ENCODE results near the gene MORN4. TPM values are rescaled to one million over a fixed set of nuclear protein-coding genes. Genes with fewer than 3 reads are reported as not detected.

MORN4 gene
- total RNA-seq, 1 donor from 2014 or later: 24.3 TPM

DNA sequence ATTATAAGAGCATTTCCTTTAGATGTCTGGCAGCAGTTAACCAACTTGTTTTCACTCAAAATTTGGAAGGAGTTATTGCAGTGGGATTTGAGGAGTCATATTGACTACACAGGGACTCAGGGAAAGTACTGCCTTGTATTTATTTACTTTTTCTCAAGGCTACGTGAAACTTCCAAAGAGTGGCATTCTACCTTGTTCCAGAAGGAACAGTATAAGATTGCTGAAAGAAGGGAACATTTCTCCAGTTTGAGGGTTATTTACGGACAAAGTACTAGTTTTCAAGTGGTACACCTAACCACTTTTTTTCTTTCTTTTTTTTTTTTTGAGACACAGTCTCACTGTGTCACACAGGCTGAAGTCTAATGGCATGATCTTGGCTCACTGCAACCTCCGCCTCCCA is 5.1 kb downstream of the MORN4 start:
- peaks cover 15% of the 10 kb centered on the region for H3K4me1 Mint-ChIP-seq (ENCODE audit: low read depth)
- H3K27me3 Mint-ChIP-seq: no peaks in the 10 kb centered on the region
- TF ChIP-seq, protein P1, sequence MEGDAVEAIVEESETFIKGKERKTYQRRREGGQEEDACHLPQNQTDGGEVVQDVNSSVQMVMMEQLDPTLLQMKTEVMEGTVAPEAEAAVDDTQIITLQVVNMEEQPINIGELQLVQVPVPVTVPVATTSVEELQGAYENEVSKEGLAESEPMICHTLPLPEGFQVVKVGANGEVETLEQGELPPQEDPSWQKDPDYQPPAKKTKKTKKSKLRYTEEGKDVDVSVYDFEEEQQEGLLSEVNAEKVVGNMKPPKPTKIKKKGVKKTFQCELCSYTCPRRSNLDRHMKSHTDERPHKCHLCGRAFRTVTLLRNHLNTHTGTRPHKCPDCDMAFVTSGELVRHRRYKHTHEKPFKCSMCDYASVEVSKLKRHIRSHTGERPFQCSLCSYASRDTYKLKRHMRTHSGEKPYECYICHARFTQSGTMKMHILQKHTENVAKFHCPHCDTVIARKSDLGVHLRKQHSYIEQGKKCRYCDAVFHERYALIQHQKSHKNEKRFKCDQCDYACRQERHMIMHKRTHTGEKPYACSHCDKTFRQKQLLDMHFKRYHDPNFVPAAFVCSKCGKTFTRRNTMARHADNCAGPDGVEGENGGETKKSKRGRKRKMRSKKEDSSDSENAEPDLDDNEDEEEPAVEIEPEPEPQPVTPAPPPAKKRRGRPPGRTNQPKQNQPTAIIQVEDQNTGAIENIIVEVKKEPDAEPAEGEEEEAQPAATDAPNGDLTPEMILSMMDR (IDR thresholded peaks at IDR 0.05; ENCODE audit: unreplicated experiment): no peak
- H3K36me3 Mint-ChIP-seq (ENCODE audit: insufficient read depth): no peaks in the 10 kb centered on the region
- DNase-seq (ENCODE audit: low spot score, unreplicated experiment): no peak
- no peak overlapping the region for H3K27ac Mint-ChIP-seq
- no peaks in the 10 kb centered on the region for H3K9me3 Mint-ChIP-seq (ENCODE audit: low read depth)
- no peak overlapping the region for H3K4me3 Mint-ChIP-seq (ENCODE audit: low read depth)

DNA sequence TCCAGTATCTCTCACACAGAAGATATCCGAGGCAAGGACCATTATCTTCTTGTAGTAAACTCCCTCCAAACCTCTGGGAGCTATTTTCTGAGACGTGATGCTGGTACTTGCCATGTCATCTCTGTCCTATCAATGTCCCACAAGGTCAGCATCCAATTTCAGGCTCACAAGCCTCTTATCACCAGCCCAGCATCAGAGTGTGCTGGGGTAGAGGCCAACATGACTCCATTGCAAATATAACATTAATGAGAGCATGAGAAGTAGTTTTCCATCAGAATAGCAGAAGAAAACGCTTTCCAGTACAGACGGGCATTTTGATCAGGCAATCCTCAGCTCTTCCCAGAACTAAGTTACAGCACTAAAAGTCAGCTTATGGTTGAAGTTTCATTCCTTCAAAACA is 5.6 kb downstream of the MORN4 start:
- no peaks in the 10 kb centered on the region for H3K9me3 Mint-ChIP-seq (ENCODE audit: low read depth)
- no peak overlapping the region for H3K27ac Mint-ChIP-seq
- TF ChIP-seq, protein P1 (IDR thresholded peaks at IDR 0.05; ENCODE audit: unreplicated experiment): no peak
- no peaks in the 10 kb centered on the region for H3K27me3 Mint-ChIP-seq
- DNase-seq (ENCODE audit: low spot score, unreplicated experiment): no peak
- H3K36me3 Mint-ChIP-seq (ENCODE audit: insufficient read depth): no peaks in the 10 kb centered on the region
- H3K4me3 Mint-ChIP-seq (ENCODE audit: low read depth): no peak overlapping the region
- H3K4me1 Mint-ChIP-seq (ENCODE audit: low read depth): peaks cover 14% of the 10 kb centered on the region

DNA sequence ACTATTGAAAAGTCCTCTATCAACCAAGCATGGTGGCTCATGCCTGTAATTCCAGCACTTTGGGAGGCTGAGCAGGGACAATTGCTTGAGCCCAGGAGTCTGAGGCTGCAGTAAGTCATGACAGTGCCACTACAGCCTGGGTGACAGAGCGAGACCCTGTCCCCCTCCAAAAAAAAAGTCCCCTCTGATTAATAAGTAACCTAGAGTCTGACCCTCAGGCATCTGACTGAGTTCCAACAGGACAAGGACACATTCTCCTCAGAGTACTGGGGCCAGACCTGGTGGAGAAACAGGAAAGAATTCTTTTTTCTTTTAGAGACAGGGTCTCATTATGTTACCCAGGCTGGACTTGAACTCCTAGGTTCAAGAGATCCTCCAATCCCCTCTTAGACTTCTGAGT is 10.0 kb downstream of the MORN4 start:
- Mint-ChIP-seq H3K4me1 (ENCODE audit: low read depth) (peaks cover 14% of the 10 kb centered on the region), H3K4me3 (ENCODE audit: low read depth) (no peak overlapping the region), H3K36me3 (ENCODE audit: insufficient read depth) (no peaks in the 10 kb centered on the region), H3K27ac (peak overlapping the region; percentile 71), H3K9me3 (ENCODE audit: low read depth) (no peaks in the 10 kb centered on the region), H3K27me3 (no peaks in the 10 kb centered on the region)
- TF ChIP-seq, protein P1 (IDR thresholded peaks at IDR 0.05; ENCODE audit: unreplicated experiment): no peak
- no peak for DNase-seq (ENCODE audit: low spot score, unreplicated experiment)

DNA sequence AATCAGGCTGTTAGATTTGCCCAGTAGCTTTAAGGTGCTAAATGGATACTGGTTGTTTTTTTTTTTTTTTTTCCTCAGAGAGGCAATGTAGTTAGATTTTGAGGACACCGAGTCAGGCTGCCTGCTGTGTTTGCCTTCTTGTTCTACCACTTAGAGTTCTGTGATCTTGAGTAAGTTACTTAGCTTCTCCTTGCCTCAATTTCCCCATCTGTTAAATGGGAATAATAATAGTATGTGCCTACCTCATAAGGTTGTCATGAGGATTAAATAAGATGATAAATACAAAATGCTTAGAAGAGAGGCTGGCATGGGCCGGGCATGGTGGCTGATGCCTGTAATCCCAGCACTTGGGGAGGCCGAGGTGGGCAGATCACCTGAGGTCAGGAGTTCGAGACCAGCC is 14.6 kb downstream of the MORN4 start:
- no peaks in the 10 kb centered on the region for H3K27me3 Mint-ChIP-seq
- DNase-seq (ENCODE audit: low spot score, unreplicated experiment): no peak
- H3K4me1 Mint-ChIP-seq (ENCODE audit: low read depth): peaks cover 11% of the 10 kb centered on the region
- H3K27ac Mint-ChIP-seq: no peak overlapping the region
- TF ChIP-seq, protein P1 (IDR thresholded peaks at IDR 0.05; ENCODE audit: unreplicated experiment): no peak
- peaks cover 7% of the 10 kb centered on the region for H3K36me3 Mint-ChIP-seq (ENCODE audit: insufficient read depth)
- H3K9me3 Mint-ChIP-seq (ENCODE audit: low read depth): no peaks in the 10 kb centered on the region
- H3K4me3 Mint-ChIP-seq (ENCODE audit: low read depth): no peak overlapping the region

DNA sequence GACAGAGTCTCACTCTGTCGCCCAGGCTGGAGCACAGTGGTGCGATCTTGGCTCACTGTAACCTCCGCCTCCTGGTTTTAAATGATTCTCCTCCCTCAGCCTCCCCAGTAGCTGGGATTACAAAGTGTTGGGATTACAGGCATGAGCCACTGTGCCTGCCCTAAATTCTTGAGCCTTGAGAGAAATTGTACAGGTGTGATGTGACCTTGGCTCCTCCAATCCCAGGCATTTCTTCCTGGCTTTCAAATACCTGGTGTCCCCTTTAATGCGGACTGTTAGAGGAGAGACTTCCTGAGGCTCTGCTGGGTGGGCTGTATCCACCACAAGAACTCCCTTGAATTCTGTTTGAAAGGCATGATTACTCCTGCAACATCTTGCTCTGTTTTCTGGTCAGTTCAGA is 15.0 kb downstream of the MORN4 start:
- Mint-ChIP-seq H3K27me3 (no peaks in the 10 kb centered on the region), H3K9me3 (ENCODE audit: low read depth) (no peaks in the 10 kb centered on the region), H3K27ac (no peak overlapping the region), H3K4me3 (ENCODE audit: low read depth) (no peak overlapping the region), H3K4me1 (ENCODE audit: low read depth) (peaks cover 8% of the 10 kb centered on the region), H3K36me3 (ENCODE audit: insufficient read depth) (peaks cover 7% of the 10 kb centered on the region)
- TF ChIP-seq, protein P1 (IDR thresholded peaks at IDR 0.05; ENCODE audit: unreplicated experiment): no peak
- DNase-seq (ENCODE audit: low spot score, unreplicated experiment): no peak
